OCI-LY1 (cell line): ENCODE measurements around the gene DOLPP1.
"Not testable (repeated sequence)": the region's sequence is repeated elsewhere in the genome, so short reads cannot be mapped to it uniquely, and the experiment has no call there.

Experiments
- H2AFZ ChIP-seq: fragments of 200-600 bp; sonication (generic), shearing (Covaris generic); 2 replicates; pipeline ENCODE4 v1.6.0; 2014; ENCODE audit warnings: antibody characterized with exemption, mild to moderate bottlenecking, low read length
- H3F3A ChIP-seq: fragments of 200-600 bp; sonication (generic), shearing (Covaris generic); 2 replicates; pipeline ENCODE4 v1.6.0; 2014; ENCODE audit warnings: mild to moderate bottlenecking, antibody characterized with exemption, low read length, moderate library complexity; ENCODE audit not compliant: insufficient read depth
- H3K27ac ChIP-seq: fragments of 200-600 bp; sonication (generic); 2 replicates; pipeline ENCODE4 v1.5.1; 2014; ENCODE audit warnings: low read length, mixed run types, mild to moderate bottlenecking, low read depth; ENCODE audit not compliant: poor library complexity, severe bottlenecking
- H3K27me3 ChIP-seq: fragments of 200-600 bp; sonication (generic); 2 replicates; pipeline ENCODE4 v1.6.0; 2014; ENCODE audit warnings: antibody characterized with exemption, mild to moderate bottlenecking, low read length, moderate library complexity; ENCODE audit not compliant: insufficient read depth
- H3K36me3 ChIP-seq: fragments of 200-600 bp; sonication (generic); 2 replicates; pipeline ENCODE4 v1.6.1; 2014; ENCODE audit warnings: mild to moderate bottlenecking, antibody characterized with exemption, low read length, moderate library complexity, mixed read lengths; ENCODE audit not compliant: insufficient read depth
- H3K4me1 ChIP-seq: fragments of 200-600 bp; sonication (generic); 2 replicates; pipeline ENCODE4 v1.5.1; 2014; ENCODE audit warnings: mild to moderate bottlenecking, low read length, moderate library complexity; ENCODE audit not compliant: insufficient read depth, severe bottlenecking
- H3K4me2 ChIP-seq: fragments of 200-600 bp; sonication (generic), shearing (Covaris generic); 2 replicates; pipeline ENCODE4 v1.6.1; 2014; ENCODE audit warnings: low read length
- H3K4me3 ChIP-seq: fragments of 200-600 bp; sonication (generic); 2 replicates; pipeline ENCODE4 v1.5.1; 2014; ENCODE audit warnings: low read length, low read depth, mild to moderate bottlenecking, mixed read lengths; ENCODE audit not compliant: poor library complexity, severe bottlenecking
- H3K79me2 ChIP-seq: fragments of 200-600 bp; shearing (Covaris generic); 2 replicates; pipeline ENCODE4 v1.6.1; 2016; ENCODE audit warnings: mixed run types, low read length, mixed read lengths; ENCODE audit not compliant: insufficient read depth
- H3K9ac ChIP-seq: fragments of 200-600 bp; sonication (generic), shearing (Covaris generic); 2 replicates; pipeline ENCODE4 v1.6.1; 2014; ENCODE audit warnings: mild to moderate bottlenecking, low read length, mixed read lengths
- H3K9me2 ChIP-seq: fragments of 200-600 bp; sonication (generic), shearing (Covaris generic); 2 replicates; pipeline ENCODE4 v1.6.1; 2014; ENCODE audit warnings: low read depth, mild to moderate bottlenecking, low read length, mixed read lengths
- H3K9me3 ChIP-seq: fragments of 200-600 bp; shearing (Covaris generic); 2 replicates; pipeline ENCODE4 v1.6.1; 2014; ENCODE audit warnings: low read length, mixed read lengths
- H4K20me1 ChIP-seq: fragments of 200-600 bp; sonication (generic), shearing (Covaris generic); 2 replicates; pipeline ENCODE4 v1.6.0; 2016; ENCODE audit warnings: mild to moderate bottlenecking, low read length; ENCODE audit not compliant: insufficient read depth
- CTCF ChIP-seq: fragments of 200-600 bp; sonication (generic), shearing (Covaris generic); IDR thresholded peaks from 2 replicates; pipeline ENCODE4 v1.5.1; 2017; ENCODE audit warnings: mild to moderate bottlenecking, antibody characterized with exemption, low read length, moderate library complexity, mixed read lengths
- EZH2 ChIP-seq: fragments of 200-600 bp; sonication (generic), shearing (Covaris generic); IDR thresholded peaks from 2 replicates; pipeline ENCODE4 v1.8.0; 2017; ENCODE audit warnings: borderline replicate concordance, mixed run types, mild to moderate bottlenecking, antibody characterized with exemption, low read length, moderate library complexity, mixed read lengths

The DOLPP1 gene

GRCh38 chr9:129111528-129112151 lies 30.7 kb downstream of the DOLPP1 start:
- Histone ChIP-seq H3K9me3 (no peaks in the 10 kb centered on the region), H3K4me3 (peak overlapping the region; percentile 91), H3F3A (peaks cover 4% of the 10 kb centered on the region; the same call in 1 of the 2 replicates), H3K79me2 (peaks cover 27% of the 10 kb centered on the region), H2AFZ (0 out of 2 replicates have a peak overlapping the region, but pooled peaks have one; percentile 6), H3K4me2 (peak overlapping the region; percentile 100), H3K9ac (peak overlapping the region; percentile 92), H4K20me1 (no peaks in the 10 kb centered on the region), H3K9me2 (no peaks in the 10 kb centered on the region), H3K36me3 (no peaks in the 10 kb centered on the region), H3K4me1 (peaks cover 37% of the 10 kb centered on the region), H3K27ac (peak overlapping the region; percentile 89), H3K27me3 (0 out of 2 replicates have a peak, but pooled peaks cover 3% of the 10 kb centered on the region)
- TF ChIP-seq EZH2 (no peak), CTCF (no peak)

GRCh38 chr9:129112526-129112925 lies 31.6 kb downstream of the DOLPP1 start:
- Histone ChIP-seq H3K4me3 (peak overlapping the region; percentile 91), H3K79me2 (peaks cover 34% of the 10 kb centered on the region), H3K27ac (peak overlapping the region; percentile 89), H3K4me1 (peaks cover 37% of the 10 kb centered on the region), H3K9ac (peak overlapping the region; percentile 92), H3K4me2 (peak overlapping the region; percentile 100)
- H4K20me1 ChIP-seq, H3F3A ChIP-seq, H2AFZ ChIP-seq, H3K36me3 ChIP-seq, H3K9me2 ChIP-seq, H3K9me3 ChIP-seq, H3K27me3 ChIP-seq: not testable (repeated sequence)

- peaks cover 4% of the 10 kb centered on the region; the same call in 1 of the 2 replicates for H3F3A ChIP-seq
- H4K20me1 ChIP-seq = no peaks in the 10 kb centered on the region
- peak overlapping the region; percentile 29; the same call in 1 of the 2 replicates for H3K4me2 ChIP-seq
- H3K4me3 ChIP-seq = no peak overlapping the region
- no peaks in the 10 kb centered on the region for H3K27me3 ChIP-seq
- no peak for TF ChIP-seq EZH2
- TF ChIP-seq CTCF = no peak
- no peaks in the 10 kb centered on the region; the same call in 1 of the 2 replicates for H3K36me3 ChIP-seq
- H3K79me2 ChIP-seq = peaks cover 38% of the 10 kb centered on the region
- H3K9me2 ChIP-seq = no peaks in the 10 kb centered on the region
- H3K27ac ChIP-seq = no peak overlapping the region
- H2AFZ ChIP-seq = no peak overlapping the region
- peaks cover 37% of the 10 kb centered on the region for H3K4me1 ChIP-seq
- H3K9ac ChIP-seq = no peak overlapping the region
- H3K9me3 ChIP-seq = no peaks in the 10 kb centered on the region
These were observed 32.9 kb downstream of the DOLPP1 start for GRCh38 chr9:129113645-129114304.
